A549 treated with Hydrocortisone at 1 μM for 4 hours (cell line): Measurements from ENCODE around the gene SFT2D1. TPM values are rescaled to one million over a fixed set of nuclear protein-coding genes. Genes with fewer than 3 reads are reported as not detected.

Experiments used
- total RNA-seq: library from RNA; stranded (reverse); fragments of 200-300 nt; extraction: Qiagen RNA extraction; gene quantifications from 5 replicates; pipeline ENCODE4 v1.2.3, GENCODE V29; 2022

SFT2D1 gene
- 38.8 to 41.8 TPM (median 40.0 TPM) in 5 replicates for total RNA-seq

DNA sequence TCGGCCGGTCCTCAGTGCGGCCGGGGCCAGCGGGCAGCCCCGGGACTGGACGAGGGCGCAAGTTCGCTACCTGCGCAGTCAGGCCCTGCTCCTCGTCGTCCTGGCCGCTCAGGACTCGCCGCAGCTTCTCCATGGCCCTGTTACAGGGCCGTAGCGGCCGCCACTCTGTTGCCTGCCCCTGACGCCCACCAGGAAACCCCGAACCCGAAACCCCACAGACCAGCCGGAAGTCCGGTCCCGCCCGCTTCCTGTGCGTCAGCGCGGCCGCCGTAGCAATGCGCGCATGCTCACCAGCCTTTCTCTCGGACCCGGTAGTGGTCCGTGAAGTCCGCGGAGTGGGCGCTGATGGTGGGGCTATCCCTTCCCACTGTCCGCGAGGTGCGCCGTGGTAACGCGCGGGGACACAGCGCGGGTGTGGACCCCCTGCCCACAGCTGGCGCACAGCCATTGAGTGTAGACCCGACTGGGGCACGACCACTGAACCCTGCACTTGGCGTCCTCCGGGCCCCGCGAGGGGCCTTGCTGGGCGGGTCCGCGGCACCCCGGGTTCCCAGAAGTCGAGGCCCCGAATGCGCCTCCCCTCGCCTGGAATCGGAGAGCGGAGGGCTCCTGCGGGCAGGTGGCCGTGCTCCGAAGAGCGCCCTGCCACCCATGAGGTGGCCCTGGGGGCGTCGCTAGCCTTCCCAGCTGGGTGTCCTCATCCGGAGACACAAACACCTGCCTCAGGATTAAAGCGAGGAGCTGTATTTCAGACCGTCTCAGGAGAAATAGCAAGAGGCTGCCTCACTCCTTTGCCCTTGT is at the start of gene SFT2D1:
Gene SFT2D1 (minus strand): TSS at position 197 of the 801 bp plus-strand sequence. CDS start 64 bp downstream, at position 133.

DNA sequence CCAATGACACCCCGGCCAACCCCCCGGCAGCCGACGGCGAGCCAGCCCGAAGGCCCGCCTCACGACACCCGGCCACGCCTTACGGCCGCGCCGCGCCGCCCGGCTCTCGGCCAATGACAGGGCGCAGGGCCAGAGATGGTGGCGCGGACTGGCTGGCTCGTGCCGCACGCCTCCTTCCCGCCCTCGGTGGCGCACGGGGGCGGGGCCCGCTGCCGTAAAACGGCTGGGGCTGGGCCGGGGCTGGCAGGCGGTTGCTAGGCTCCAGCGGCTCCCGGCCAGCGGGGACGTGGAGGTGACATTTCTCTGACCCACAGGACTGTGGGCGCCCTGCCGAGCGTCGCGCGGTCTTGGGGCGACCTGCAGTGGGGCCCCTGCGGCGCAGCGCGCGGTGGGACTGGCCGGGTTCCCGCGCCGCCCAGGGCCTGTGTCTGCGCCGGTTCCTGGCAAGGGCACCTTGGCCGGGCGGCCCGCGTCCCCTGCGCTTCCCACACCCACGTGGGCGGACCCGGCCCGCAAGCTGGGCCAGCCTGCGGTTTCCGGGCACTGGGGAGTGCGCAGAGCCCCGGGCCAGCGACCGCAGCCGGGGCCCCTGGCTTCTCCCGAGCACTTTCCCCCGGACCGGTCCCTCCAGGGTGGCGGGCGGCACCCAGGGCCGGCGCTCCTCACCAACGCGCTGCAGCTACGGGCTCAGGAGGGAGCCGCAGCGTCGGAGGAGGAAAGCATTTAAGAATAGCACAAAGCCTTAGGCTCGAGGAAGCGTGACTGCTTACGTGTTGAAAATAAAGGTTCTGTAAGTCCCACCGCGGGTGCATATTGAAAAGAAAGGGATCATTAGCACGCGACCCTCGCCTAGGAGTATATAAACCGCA is 40.8 kb upstream of the SFT2D1 start, which contains the start of gene MPC1:
Gene MPC1 (minus strand): TSS at position 8 of the 869 bp plus-strand sequence. CDS start 64 bp downstream, outside the sequence.

DNA sequence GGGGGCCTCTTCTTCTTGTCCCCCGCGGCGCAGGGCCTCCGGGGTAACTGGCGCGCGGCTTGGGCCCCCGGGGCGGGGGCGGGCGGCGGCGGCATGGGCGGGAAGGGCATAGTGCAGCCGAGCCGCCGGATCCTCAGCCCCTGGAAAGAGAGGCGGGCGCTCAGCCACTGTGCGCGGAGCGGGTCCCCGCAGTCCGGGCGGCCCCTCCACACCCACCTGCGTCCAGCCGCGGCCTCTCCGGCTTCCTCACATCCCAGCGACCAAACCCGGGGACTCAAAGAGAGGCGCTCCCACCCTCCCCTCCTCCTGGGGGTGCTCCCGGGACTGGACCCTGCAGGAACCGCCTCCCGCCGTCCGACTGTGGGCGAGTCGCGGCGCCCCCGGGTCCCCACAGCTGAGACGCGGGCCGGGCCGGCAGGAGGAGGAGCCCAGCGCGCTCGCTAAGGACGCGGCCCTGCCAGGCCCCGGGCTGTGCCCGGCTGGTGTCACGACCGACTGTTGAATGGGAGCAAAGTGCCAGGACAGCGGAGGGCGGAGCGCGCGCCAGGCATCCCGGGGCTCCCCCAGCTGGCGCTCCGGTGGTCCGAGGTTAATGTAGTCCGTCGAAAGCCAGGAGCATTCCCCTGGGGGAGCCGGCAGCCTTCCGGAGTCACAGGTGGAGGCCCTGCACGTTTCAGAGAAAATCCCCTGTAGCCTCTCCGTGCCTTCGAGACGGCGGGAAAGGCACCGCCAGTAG is 34.1 kb downstream of the SFT2D1 start, which contains the start of gene PRR18:
Gene PRR18 (minus strand): TSS at position 360 of the 736 bp plus-strand sequence. CDS start 250 bp downstream, at position 110.

Other genes with a start within 250 kb of the SFT2D1 start
- gene TBXT, start 174.7 kb downstream of the SFT2D1 start, total RNA-seq: 0.21 TPM in 1 of 5 replicates, not detected in the others
- 0.06 to 0.30 TPM (median 0.15 TPM) in 5 replicates for gene PRR18, start 34.2 kb downstream of the SFT2D1 start, total RNA-seq
- 3.9 to 5.1 TPM (median 4.7 TPM) in 5 replicates for gene MPC1, start 40.4 kb upstream of the SFT2D1 start, total RNA-seq
- gene RAMACL, start 244.1 kb upstream of the SFT2D1 start, total RNA-seq: 0.08 to 0.16 TPM (median 0.10 TPM) in 5 replicates